Stimulated activated CD8-positive, alpha-beta memory T cell treated with anti-CD3 and anti-CD28 coated beads, Interleukin-2, amount 100 ng/mL, for 48 hours (primary cell): ENCODE data around the gene LTBP1.

Source experiments
- DNase-seq, 2 donors: peaks; one replicate each; pipeline ENCODE4 v3.0.0-alpha.2; 2020; ENCODE audit warnings: low read depth in 2 of 2

Gene LTBP1

DNA sequence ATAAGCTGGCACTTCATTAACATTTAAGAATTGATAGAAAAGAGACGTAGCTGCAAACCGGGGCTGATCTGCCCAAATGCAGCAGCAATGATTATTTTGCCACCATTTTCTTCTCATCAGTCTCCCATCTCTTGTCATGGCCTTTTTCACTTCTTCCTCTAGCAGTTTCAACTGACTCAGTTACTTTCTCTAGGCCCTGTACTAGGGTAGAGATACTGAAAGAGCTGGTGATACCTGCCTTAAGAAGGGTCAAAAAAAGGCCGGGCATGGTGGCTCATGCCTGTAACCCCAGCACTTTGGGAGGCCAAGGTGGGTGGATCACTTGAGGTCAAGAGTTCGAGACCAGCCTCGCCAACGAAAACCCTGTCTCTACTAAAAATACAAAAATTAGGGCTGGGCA is 127.4 kb downstream of the LTBP1 start:
- no peak for DNase-seq

DNA sequence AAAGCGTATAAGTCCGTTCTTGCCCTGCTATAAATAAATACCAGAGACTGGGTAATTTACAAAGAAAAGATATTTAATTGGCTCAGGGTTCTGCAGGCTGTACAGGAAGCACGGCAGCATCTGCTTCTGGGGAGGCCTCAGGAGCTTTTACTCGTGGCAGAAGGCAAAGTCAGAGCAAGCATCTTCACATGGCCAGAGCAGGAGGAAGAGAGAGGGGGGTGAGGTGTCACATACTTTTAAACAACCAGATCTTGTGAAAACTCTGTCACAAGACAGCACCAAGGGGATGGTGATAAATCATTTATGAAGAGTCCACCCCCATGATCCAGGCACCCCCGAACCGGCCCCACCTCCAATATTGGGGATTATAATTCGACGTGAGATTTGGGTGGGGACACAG is 130.6 kb downstream of the LTBP1 start:
- no peak for DNase-seq

DNA sequence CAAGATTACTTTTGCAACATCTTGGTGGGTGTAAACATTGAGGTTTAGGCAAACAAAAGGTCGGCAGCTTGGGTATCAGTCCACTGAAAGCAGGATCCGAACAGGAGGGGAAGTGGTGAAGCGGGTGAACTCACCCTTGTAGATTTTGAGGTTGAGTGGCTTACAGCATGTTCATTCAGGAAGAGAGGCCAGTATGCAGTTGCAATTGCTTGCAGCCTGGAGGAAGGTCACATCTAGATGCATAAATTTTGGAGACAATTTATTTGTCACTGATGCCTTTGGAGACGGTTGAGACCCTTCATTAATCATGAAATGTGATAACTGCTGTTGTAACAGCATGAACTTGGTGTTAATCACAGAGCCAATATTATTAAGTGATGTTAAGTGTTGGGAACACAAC is 131.1 kb downstream of the LTBP1 start:
- DNase-seq, result no peak

DNA sequence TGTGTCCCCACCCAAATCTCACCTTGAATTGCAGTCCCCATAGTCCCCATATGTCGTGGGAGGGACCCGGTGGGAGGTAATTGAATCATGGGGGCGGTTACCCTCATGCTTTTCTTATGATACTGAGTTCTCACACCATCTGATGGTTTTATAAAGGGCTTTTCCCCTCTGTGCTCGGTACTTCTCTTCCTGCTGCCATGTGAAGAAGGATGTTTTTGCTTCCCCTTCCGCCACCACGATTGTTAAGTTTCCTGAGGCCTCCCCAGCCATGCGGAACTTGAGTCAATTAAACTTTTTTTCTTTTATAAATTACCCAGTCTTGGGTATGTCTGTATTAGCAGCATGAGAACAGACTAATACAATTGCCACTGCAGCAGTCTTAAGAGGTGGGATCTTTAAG is 134.9 kb downstream of the LTBP1 start:
- no peak for DNase-seq

DNA sequence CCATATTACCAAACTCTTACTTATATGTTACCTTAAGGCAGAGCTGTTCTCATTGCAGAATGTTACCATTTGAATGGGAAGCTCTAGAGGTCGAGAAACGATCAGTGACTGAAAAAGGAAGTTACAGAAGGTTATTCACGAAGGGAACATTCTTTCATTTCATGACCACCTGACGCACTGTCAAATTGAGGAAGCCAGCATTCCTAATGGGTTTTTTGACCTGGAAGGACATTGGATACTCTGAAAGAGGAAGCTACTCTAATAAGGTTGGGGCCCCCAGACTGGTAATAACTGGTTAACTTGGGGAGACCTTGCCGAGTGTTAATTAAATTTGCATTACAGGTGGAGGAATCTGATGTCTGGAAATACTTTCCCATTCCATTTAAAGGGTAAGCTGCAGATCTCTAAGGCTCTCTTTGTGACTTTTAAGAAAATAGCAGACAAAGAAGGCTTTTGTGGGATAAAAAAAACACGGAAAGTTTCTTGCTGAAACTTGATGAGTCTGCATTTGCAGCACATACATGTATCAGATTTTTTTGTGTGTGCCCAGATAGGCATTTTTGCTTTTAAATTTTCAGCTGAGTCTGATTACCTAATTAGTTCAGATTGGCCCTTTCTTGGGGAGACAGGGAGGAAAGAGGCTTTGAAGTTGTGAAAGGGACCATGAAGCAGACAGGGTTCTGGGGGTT is 137.1 kb downstream of the LTBP1 start:
- DNase-seq, result no peak

DNA sequence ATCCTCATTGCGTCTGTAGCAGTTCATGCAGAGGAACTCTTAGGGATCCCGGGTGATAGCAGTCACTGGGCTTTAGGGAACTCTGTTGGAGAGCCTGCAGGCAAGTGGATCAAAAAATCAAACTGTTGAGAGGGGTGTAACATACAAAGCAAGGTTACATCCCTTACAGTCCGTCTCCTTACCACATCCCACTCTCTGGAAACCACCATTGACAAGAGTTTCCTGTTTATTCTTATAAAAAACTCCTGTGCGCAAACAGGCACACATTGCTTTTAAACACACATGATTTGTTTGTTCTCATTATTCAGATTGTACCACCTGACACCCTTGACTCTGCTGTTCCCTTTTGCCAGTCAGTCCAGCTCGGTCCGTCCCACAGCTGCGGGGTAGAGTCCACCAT is 137.7 kb downstream of the LTBP1 start:
- DNase-seq, result no peak

DNA sequence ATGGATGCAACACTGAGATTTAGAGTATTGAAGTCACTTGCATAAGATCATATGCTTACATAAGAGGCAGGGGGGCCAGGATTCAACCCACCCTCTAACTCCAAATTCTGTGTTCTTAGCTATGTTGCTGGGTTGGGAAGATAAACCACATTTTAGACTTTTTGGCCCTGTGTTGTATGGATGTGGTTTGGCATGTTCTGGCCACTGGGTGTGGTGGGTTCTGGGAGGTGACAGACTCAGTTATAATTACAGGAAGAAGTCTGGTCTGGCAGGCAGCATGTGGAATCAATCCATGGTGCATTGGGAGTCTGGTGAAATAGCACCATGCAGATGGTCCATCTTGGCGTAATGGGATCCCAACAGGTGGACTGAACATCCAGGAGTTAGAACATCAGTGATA is 138.9 kb downstream of the LTBP1 start:
- no peak for DNase-seq

DNA sequence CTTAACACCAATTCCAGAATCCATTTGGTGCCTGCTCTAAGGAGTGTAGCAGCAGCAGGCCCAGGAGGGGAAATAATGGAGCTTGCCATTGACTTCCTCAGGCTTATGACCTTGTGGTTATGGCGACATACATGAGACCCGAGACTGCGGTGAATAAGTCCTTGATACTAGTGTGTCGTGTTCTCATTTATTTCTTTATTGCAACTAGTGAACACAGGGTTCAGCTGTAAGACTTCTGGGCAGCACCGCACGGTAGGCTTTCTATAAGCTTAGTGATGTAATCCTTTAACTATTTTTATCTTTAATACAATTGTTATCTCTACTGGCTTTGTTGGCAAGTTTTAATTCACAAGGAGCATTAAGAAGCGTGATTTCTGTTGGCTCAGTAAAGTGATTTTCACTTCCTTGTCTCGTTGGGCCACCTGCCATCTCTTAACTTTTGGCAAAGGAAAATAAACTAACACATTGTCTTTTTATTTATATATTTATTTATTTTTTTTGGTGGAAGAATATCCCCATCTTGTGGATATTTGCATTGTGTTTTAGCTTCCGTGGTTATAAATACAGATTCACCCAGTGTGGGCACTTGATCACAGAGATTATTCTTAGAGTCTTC is 139.8 kb downstream of the LTBP1 start:
- no peak for DNase-seq

DNA sequence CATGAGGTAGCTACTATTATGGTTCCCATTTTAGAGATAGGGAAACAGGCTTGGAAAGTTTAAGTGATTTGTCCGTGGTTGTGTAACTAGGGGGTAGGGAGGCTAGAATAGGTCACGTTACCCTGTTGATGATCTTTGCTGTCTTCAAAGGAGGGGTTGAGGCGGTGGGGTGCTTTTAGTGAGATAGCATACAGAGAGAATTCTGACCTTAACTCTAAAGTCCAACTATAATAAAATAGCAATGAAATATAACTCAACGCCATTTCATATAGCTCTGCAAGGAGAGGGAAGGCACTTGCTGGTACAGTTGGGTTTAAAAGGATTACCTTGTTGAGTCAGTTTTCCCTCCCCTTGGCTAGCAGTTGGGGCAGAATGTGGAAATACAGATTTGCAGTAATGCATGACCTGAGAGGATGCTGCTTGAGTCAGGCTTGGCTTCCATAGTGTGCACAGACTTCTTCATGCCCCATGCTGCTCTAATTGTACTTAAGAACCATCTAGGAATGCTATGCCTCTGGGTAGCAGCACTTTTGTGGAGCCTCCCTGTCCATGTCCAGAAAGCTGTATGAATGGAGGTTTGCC is 143.9 kb downstream of the LTBP1 start:
- no peak for DNase-seq

DNA sequence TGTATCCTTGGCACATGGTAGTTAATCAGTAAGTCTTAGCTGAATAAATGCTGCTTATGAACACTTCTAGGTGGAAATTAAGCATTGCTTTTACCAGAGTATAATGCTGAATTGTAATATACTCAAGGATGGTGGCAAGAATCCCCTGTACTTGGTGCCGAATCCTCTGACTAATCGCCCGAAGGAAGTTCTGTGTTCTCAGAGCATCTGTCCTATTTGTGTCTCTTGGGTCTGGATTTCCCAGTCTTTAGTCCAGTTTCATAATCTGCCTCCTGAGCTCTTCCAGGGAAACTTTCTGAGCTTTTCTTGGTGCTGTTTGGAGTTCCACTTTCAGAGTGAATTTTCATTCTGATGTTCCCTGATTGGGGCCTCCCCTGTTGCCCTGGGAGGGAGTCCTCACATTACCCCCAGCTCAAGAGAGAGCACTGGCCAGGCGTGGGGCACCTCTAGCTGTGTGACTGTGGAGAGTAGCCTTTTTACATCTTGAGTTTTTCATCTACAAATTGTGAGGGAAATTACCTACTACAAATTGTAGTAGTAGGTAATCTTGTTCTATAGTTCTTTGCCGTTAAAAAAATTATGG is 144.9 kb downstream of the LTBP1 start:
- DNase-seq, result no peak

DNA sequence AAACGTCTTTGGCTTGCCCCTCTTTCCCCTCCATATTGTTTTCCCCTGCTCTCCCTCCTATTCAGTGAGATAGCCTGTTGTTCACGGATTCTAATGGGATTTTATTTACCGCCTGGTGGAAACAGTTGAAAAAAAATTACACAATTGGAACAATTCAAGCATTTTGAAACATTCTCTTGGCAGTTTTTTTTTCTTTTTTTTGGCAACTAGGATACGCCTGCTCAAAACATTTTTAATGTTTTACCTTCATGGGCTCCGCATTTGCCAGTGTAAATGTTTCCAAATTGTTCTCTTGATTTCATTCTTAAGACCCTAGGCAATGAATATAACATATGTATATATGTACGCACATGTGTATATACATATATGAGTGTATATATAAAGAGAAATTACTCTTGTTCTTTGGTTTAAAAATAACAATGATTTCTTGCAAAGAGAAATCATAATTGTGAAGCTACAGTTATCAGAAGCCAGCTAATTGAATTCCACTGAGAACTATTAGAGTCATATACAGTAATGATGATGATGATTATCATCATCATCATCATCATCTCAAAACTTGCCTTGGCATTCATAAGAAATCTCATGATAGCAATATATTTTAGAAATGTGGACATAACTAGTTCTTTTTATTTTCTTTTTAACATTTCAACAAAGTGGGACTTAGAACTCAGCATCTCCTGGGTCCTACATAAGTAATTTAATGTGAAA is 146.7 kb downstream of the LTBP1 start:
- no peak for DNase-seq

DNA sequence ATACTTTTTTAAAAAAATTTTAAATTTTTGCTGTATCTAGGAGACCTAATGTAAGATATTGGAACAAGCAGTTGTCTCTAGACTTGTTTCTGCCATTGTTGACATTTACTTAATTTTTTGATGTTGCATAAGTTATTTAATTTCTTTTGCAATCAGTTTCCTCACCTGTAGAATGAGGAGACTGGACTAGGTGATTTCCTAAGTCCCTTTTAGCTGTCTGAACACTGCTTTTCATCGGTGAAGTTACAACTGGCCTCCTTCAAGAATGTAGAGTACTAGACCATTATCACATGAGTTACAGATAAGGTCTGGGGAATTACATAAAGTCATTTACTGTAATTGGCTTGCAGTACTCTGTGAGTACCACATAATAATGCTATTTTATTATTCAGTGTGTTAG is 147.6 kb downstream of the LTBP1 start:
- DNase-seq, result no peak

DNA sequence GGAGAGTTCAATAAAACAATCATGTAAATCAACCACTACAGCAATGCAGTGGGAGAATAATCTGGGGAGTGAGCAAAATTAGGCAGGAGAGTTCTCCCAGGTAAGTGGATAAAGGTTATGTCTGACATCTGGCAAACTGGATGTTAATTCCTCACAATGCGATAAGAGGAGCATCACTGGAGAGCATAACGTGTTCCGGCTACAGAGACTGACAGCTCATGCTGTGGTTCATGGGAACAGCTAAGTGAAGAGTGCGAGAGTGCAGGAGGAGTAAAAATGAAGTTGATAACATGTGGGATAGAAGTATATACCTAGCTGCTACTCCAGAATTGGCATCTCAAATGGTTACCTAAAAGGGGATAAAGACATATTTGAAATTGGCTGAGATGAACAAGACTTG is 153.2 kb downstream of the LTBP1 start:
- DNase-seq, result no peak

DNA sequence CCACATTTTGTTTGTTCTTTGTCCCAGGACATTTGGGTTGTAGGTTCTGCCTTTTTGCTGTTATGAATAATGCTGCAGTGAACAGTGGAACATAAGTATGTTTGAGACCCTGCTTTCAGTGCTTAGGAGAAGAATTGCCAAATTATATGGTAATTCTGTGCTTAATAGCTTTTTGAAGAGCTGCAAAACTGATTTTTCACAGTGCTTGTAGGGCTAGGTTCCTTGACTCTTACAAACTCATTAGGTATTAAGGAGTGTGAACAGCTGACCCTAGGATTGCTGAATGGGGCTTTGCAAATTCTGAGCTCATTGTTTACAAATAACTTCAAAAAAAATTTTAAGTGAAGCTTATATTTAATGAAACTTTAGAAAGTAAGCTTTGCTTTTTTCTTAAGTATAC is 154.2 kb downstream of the LTBP1 start:
- DNase-seq, result no peak

DNA sequence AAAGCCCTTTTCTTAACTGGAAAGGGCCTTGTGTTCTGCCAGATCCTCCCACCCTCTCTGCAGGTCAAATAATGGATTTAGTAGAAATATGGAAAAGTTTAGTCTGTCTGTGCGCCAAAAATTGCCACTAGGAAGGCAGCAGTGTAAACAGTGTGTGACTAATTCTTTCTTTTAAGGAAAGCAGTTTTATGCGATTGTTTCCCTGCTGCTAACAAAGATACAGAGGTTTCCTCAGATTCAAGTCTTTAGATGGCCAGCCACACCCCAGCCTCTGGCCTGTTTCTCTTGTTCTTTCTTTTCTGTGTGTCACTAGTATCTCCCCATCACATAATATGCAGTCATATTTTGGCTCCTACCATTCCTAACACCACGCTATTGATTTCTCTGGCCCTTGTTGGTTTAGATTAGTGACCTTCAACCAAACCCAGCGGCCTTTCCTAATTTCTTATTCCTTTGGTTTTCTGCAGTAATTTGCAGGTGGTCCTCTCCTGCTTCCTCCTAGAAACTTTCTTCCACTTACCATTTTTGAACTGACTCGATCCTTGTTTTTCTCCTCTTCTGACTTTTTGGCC is 157.4 kb downstream of the LTBP1 start:
- no peak for DNase-seq

DNA sequence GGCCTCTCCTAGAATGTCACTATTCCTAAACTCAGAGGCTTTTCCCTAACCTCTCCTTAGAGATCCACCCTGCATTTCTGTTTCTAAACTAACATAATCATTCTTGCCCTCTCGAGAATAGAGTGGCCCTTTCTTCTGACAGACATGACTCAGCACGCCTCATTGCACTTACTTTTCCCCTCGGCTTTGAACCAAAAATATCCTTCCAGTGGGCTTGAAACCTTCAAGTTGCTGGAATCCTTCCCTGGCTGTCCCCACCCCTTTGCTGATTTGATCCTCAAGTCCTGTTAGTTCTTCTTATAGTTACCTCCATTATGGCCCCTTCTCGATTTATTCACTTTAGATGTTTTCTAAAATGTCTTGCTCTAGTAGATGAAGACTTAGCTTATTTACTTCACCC is 158.0 kb downstream of the LTBP1 start:
- DNase-seq, result no peak

DNA sequence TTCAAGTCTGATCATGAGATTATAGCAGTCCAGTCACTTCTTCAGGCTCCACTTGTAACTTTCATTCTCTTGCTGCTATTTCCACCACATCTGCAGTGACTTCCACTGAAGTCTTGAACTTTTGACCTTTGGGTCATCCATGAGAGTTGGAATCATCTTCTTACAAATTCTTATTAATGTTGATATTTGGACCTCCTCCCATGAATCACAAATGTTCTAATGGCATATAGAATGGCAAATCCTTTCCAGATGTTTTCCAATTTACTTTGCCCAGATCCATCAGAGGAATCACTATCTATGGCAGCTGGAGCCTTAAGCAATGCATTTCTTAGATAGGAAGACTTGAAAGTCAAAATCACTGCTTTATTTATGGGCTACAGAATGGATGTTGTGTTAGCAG is 159.4 kb downstream of the LTBP1 start:
- no peak for DNase-seq

DNA sequence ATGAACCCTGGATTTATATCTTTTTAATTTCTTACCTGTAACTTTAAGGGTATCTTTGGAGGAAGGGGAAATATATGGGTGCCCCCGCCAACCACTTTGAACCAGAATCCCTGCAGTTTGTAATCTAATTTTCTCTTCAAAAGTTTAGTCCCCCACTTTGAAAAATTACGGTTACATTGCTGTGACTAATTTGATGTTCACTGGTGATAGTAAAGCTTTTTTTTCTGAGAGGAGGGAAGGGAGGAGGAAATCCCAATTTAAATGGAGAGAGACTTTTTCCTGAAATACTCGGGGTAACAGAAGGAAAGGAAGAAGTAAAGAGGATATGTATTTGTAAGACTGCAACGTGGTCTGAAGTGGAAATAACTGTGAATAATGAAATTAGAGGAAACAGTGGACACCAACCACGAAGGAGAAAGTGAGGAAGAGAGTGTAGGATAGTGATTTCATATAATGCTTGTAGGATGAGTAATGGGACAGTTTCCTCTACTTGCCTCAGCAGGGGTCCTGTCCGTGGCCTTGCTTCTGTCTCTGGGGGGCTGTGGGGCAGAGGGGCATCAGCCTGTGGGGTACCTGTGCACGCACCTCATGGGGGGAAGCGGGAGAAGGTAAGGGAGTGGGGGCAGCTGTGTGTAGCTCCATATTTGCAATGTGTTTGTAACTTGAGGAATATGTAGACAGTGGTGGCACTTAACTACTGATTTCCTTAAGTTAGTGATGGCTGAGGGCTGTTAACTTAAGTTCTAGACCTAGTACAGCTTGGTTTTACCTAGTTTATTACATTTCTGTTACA is 161.1 kb downstream of the LTBP1 start:
- DNase-seq, result no peak

DNA sequence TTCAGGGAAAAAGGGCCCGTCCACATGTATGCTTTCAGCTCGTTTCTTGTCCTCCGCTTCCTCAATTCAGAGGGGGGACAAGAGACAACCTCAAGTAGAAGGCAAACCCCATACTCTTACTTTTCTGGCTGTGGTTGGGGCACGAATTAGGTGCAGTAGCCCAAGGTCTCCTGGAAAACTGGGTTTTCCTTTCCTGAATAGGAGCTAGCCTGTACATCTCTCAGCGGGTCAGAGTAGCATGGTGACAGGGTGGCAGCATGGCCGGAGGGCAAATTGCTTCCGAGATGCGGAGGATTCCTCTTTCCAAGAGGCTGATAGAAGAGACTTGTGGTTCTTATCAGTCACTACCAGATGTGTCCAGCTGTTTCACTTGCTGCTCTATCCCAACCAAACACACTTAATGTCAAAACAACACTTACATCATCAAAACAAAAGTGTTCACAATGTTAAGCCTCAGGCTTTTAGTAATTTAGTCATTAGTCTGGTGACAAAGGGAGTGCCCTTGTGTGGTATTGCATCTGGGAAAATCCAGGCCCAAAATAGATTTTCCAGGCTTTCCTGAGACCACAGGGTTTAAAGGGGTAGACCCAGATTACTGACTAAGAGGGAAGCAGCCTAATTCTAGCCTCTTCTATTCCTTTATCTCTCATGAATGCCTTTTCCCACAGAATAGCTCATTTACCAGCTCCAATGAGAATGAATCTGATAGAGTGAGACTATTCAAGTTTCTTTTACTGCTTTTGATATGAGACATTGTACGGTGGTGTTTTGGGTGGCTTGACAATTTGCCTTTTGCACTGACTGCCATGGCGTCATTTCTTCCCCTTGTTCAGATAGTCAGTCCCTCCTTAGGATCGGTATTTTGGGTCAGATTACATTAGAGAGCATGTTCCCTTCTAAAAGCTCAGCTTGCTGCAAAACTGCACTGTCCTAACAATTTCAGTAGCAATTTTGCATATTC is 162.0 kb downstream of the LTBP1 start:
- DNase-seq, result no peak

DNA sequence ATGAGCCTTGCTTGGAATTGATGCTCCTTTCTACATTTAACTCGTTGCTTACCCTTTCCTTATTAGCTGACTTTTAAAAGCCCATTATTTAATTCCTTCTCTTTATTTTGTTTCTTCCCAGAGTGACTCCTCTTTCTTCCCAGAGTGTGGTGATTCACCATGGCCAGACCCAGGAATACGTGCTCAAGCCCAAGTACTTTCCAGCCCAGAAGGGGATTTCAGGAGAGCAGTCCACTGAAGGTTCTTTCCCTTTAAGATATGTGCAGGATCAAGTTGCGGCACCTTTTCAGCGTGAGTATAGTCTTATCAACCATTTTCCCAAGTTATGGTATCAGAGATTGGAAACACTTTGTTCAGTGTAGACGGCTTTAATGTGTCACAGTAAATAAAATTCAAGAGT is 163.7 kb downstream of the LTBP1 start:
- no peak for DNase-seq
